OCI-LY7 (cell line): ENCODE data around the gene NALCN. TPM values are rescaled to one million over a fixed set of nuclear protein-coding genes. Genes with fewer than 3 reads are reported as not detected.

Experiments
- BruUV-seq: library from RNA; stranded (reverse); fragments of 400-500 nt; replicated peaks from 2 replicates; lab custom pipeline; 2021; lab: Mats Ljungman, UMichigan
- CTCF ChIA-PET: fragments of 300-600 bp; sonication (Branson Sonifier 250); formaldehyde crosslinking; loops from one replicate; lab custom pipeline; 2022; ENCODE audit warnings: antibody characterized with exemption; ENCODE audit not compliant: unreplicated experiment; lab: Charles Lee
- POLR2A ChIA-PET: fragments of 300-600 bp; sonication (Branson Sonifier 250); formaldehyde crosslinking; loops from one replicate; lab custom pipeline; 2022; ENCODE audit warnings: antibody characterized with exemption; lab: Charles Lee
- DNase-seq: peaks from one replicate; pipeline ENCODE4 v3.0.0-alpha.2; 2015; ENCODE audit warnings: low spot score
- H2AFZ ChIP-seq: fragments of 200-600 bp; sonication (generic), shearing (Covaris generic); 2 replicates; pipeline ENCODE4 v1.6.1; 2014; ENCODE audit warnings: mild to moderate bottlenecking, antibody characterized with exemption, low read length, moderate library complexity
- H3K27ac ChIP-seq: fragments of 200-600 bp; sonication (generic); 2 replicates; pipeline ENCODE4 v1.5.1; 2014; ENCODE audit warnings: mixed run types, low read depth, mild to moderate bottlenecking, moderate library complexity, low read length, inconsistent platforms; ENCODE audit not compliant: poor library complexity, severe bottlenecking
- H3K36me3 ChIP-seq: fragments of 200-600 bp; sonication (generic); 2 replicates; pipeline ENCODE4 v1.6.1; 2014; ENCODE audit warnings: mild to moderate bottlenecking, antibody characterized with exemption, low read length, moderate library complexity, mixed read lengths; ENCODE audit not compliant: insufficient read depth
- H3K4me1 ChIP-seq: fragments of 200-600 bp; sonication (generic); 2 replicates; pipeline ENCODE4 v1.5.1; 2014; ENCODE audit warnings: mild to moderate bottlenecking, low read length; ENCODE audit not compliant: insufficient read depth, poor library complexity, severe bottlenecking
- H3K4me2 ChIP-seq: fragments of 200-600 bp; sonication (generic); 2 replicates; pipeline ENCODE4 v1.6.1; 2014; ENCODE audit warnings: mild to moderate bottlenecking, low read length
- H3K4me3 ChIP-seq: fragments of 200-600 bp; sonication (generic); 2 replicates; pipeline ENCODE4 v1.5.1; 2014; ENCODE audit warnings: mild to moderate bottlenecking, low read depth, low read length; ENCODE audit not compliant: poor library complexity, severe bottlenecking
- H3K79me2 ChIP-seq: fragments of 200-600 bp; sonication (generic); 2 replicates; pipeline ENCODE4 v1.6.1; 2016; ENCODE audit warnings: low read depth, mild to moderate bottlenecking, low read length, moderate library complexity, mixed read lengths; ENCODE audit not compliant: insufficient read depth
- H3K9me2 ChIP-seq: fragments of 200-600 bp; sonication (generic); 2 replicates; pipeline ENCODE4 v1.6.1; 2016; ENCODE audit warnings: mild to moderate bottlenecking, low read length, mixed read lengths; ENCODE audit not compliant: insufficient read depth
- H3K9me3 ChIP-seq: fragments of 200-600 bp; sonication (generic); 2 replicates; pipeline ENCODE4 v1.6.1; 2014; ENCODE audit warnings: mild to moderate bottlenecking, mixed run types, low read length, mixed read lengths
- H4K20me1 ChIP-seq: fragments of 200-600 bp; sonication (generic); 2 replicates; pipeline ENCODE4 v1.6.1; 2014; ENCODE audit warnings: mild to moderate bottlenecking, antibody characterized with exemption, low read length, moderate library complexity, mixed read lengths; ENCODE audit not compliant: insufficient read depth
- EZH2phosphoT487 ChIP-seq: fragments of 200-600 bp; sonication (generic); IDR thresholded peaks from 2 replicates; pipeline ENCODE4 v1.6.1; 2018; ENCODE audit warnings: low read depth, borderline replicate concordance, mild to moderate bottlenecking, mixed run types, antibody characterized with exemption, low read length, moderate library complexity, mixed read lengths
- intact Hi-C: fragments of 100-400 bp; cut with micrococcal nuclease; formaldehyde crosslinking; loops from one replicate; pipeline ENCODE4 v1.10.0; 2022; ENCODE audit not compliant: unreplicated experiment
- total RNA-seq, 2 experiments: library from RNA; depleted of rRNA in 1 of 2; stranded (reverse); fragments of >200 nt in 1 of 2; shearing (Covaris generic) in 1 of 2; gene quantifications; 2 replicates each; pipeline ENCODE4 v1.2.3, GENCODE V29; 2014 to 2022
- TF ChIP-seq, protein P1 (sequence below): fragments of 200-600 bp; sonication (generic); conservative IDR thresholded peaks from 2 replicates; pipeline ENCODE4 v1.5.1; 2014; ENCODE audit warnings: mild to moderate bottlenecking, antibody characterized with exemption, low read length, moderate library complexity, mixed read lengths

The NALCN gene
- total RNA-seq, 2 experiments from 2014 or later, result not detected

DNA sequence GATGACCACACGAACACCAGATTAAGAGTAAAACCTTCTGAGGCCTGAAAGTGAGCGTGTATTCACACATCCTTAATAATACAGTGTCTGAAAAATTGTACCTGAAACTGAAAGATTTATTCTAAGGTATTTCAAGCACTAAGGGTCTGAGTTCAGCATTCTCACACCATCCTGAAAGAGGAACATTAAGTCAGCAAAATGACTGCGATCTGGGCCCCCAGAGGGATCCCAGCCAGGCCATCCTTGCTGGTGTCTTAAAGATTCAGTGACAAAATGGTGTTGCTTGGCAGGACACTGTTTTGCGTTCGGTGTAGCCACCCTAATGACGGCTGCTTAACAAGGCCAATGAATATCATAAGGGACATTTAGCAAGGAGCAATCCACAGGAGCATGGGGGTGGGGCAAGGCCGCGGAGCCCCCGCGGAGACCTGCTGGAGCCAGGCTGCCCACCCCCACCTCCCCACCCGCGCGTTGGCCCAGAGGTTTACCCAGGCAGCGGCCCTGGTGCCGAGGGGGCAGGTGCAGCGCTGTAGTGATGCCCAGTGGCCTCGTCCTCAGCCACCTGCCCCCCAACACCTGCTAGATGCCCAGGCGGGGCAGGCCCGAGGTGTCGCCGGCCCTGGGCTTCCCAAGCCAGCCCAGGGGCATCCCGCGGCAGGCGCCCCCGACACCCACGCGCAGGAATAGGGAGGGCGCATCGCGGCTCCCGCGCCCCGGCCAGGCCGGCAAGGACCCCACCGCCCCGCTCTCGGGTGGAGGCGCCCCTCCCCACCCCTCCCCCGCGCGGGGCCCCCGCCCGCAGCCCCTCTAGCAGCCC lies 742 bp downstream of the NALCN start:
- H2AFZ ChIP-seq, result no peak overlapping the region
- H4K20me1 ChIP-seq, result no peaks in the 10 kb centered on the region
- TF ChIP-seq, protein P1, sequence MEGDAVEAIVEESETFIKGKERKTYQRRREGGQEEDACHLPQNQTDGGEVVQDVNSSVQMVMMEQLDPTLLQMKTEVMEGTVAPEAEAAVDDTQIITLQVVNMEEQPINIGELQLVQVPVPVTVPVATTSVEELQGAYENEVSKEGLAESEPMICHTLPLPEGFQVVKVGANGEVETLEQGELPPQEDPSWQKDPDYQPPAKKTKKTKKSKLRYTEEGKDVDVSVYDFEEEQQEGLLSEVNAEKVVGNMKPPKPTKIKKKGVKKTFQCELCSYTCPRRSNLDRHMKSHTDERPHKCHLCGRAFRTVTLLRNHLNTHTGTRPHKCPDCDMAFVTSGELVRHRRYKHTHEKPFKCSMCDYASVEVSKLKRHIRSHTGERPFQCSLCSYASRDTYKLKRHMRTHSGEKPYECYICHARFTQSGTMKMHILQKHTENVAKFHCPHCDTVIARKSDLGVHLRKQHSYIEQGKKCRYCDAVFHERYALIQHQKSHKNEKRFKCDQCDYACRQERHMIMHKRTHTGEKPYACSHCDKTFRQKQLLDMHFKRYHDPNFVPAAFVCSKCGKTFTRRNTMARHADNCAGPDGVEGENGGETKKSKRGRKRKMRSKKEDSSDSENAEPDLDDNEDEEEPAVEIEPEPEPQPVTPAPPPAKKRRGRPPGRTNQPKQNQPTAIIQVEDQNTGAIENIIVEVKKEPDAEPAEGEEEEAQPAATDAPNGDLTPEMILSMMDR, result no peak
- no peak for TF ChIP-seq EZH2phosphoT487
- H3K9me2 ChIP-seq, result no peaks in the 10 kb centered on the region
- ChIA-PET CTCF (no interaction called here), POLR2A (no interaction called here)
- no TSS peak for BruUV-seq
- H3K4me1 ChIP-seq, result no peaks in the 10 kb centered on the region
- H3K79me2 ChIP-seq, result no peaks in the 10 kb centered on the region
- DNase-seq, result no peak
- intact Hi-C loops, result no loop called here
- no peak overlapping the region for H3K27ac ChIP-seq
- H3K9me3 ChIP-seq, result no peaks in the 10 kb centered on the region
- no peak overlapping the region for H3K4me2 ChIP-seq
- no peak overlapping the region for H3K4me3 ChIP-seq
- H3K36me3 ChIP-seq, result no peaks in the 10 kb centered on the region

DNA sequence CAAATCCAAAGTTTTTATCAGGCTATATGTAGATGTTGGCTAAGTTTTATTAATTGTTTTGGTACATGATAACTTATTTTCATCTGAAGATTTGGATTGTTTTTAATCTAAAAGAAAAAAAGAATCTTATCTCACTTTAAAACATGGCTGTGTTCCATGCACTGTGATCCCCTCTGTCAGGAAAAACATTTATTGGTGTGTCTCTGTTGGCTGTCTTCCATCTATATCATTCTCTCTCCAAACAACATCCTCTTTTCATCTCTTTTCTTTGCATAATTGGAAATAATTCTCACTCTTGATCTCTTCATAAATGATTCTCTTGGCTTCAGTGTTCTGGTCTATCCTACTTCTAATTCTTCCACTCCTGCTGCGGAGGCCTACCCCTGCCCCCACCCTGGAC lies 4.2 kb downstream of the NALCN start:
- CTCF ChIA-PET, result no interaction called here
- intact Hi-C loops, result no loop called here
- BruUV-seq, result no TSS peak
- H3K9me2 ChIP-seq, result no peaks in the 10 kb centered on the region
- no peak overlapping the region for H2AFZ ChIP-seq
- H3K9me3 ChIP-seq, result no peaks in the 10 kb centered on the region
- no peak overlapping the region for H3K27ac ChIP-seq
- H3K36me3 ChIP-seq, result no peaks in the 10 kb centered on the region
- H3K79me2 ChIP-seq, result no peaks in the 10 kb centered on the region
- H4K20me1 ChIP-seq, result no peaks in the 10 kb centered on the region
- no peak for DNase-seq
- no peak for TF ChIP-seq EZH2phosphoT487
- TF ChIP-seq, protein P1, result no peak
- POLR2A ChIA-PET, result no interaction called here
- H3K4me3 ChIP-seq, result no peak overlapping the region
- no peaks in the 10 kb centered on the region for H3K4me1 ChIP-seq
- H3K4me2 ChIP-seq, result no peak overlapping the region

DNA sequence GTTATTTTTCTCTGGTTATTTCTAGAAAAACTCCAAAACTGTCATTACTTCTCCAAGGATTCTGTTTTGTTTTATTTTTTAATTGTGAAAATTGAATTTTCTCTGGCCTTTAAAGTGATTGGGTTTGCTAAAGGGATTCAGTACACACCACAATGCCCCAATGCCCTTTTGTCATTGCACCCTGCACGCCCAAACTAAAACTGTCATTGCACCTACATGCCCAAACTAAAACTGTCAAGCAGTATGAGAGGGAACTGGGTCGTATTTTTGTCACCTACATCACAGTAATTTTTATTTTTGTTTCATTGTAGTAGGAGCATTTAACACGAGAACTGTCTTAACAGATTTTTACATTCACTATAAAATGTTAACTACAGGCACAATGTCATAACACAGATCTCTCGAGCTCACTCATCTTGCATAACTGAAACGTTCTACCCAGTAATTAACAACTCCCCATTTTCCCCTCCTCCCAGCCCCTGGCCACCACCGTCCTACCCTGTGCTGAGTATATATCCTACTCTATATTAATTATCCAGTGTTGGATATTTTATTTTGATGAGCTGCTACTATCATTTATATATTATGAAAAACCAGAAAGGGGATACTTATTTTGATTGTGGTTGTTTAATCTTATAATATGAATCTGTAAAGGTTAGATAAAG lies 7.2 kb downstream of the NALCN start:
- Histone ChIP-seq H3K9me2 (no peaks in the 10 kb centered on the region), H3K4me2 (no peak overlapping the region), H4K20me1 (no peaks in the 10 kb centered on the region), H3K36me3 (no peaks in the 10 kb centered on the region), H3K4me3 (no peak overlapping the region), H3K9me3 (no peaks in the 10 kb centered on the region), H2AFZ (no peak overlapping the region), H3K27ac (no peak overlapping the region), H3K4me1 (no peaks in the 10 kb centered on the region), H3K79me2 (no peaks in the 10 kb centered on the region)
- POLR2A ChIA-PET, result no interaction called here
- CTCF ChIA-PET, result no interaction called here
- TF ChIP-seq, protein P1, result no peak
- no peak for TF ChIP-seq EZH2phosphoT487
- no peak for DNase-seq
- intact Hi-C loops, result no loop called here
- no TSS peak for BruUV-seq
